ENCODE measurements around the gene CCL26.
"Not testable (repeated sequence)": the region's sequence is repeated elsewhere in the genome, so short reads cannot be mapped to it uniquely, and the experiment has no call there.

GRCh38 chr7:75788154-75788847 lies 16.3 kb upstream of the CCL26 start:
- not testable (repeated sequence) for TF ChIP-seq NFE2L2, POLR2A, CEBPB (IDR thresholded peaks at IDR 0.05; ENCODE audit: low read depth, low read length)
